DOHH2 (cell line): ENCODE data around the gene NFIA.

ENCODE experiments used
- H3F3A ChIP-seq: fragments of 200-600 bp; sonication (generic), shearing (Covaris generic); 2 replicates; pipeline ENCODE4 v1.6.0; 2016; ENCODE audit warnings: antibody characterized with exemption, mild to moderate bottlenecking; ENCODE audit not compliant: control insufficient read depth, insufficient read depth
- H3K27ac ChIP-seq: fragments of 200-600 bp; sonication (generic); 2 replicates; pipeline ENCODE4 v1.5.1; 2014; ENCODE audit warnings: low read depth, mild to moderate bottlenecking, low read length, moderate library complexity
- H3K27me3 ChIP-seq: fragments of 200-600 bp; sonication (generic); 2 replicates; pipeline ENCODE4 v1.6.1; 2014; ENCODE audit warnings: mild to moderate bottlenecking, low read length, mixed read lengths; ENCODE audit not compliant: control insufficient read depth
- H3K36me3 ChIP-seq: fragments of 200-600 bp; sonication (generic); 2 replicates; pipeline ENCODE4 v1.6.1; 2014; ENCODE audit warnings: mild to moderate bottlenecking, low read length, moderate library complexity, mixed read lengths; ENCODE audit not compliant: control insufficient read depth
- H3K4me1 ChIP-seq: fragments of 200-600 bp; sonication (generic); 2 replicates; pipeline ENCODE4 v1.6.1; 2014; ENCODE audit warnings: mild to moderate bottlenecking, low read length, mixed read lengths; ENCODE audit not compliant: control insufficient read depth
- H3K4me2 ChIP-seq: fragments of 200-600 bp; sonication (generic); 2 replicates; pipeline ENCODE4 v1.6.0; 2014; ENCODE audit warnings: mild to moderate bottlenecking, low read length, moderate library complexity
- H3K4me3 ChIP-seq: fragments of 200-600 bp; sonication (generic); 2 replicates; pipeline ENCODE4 v1.5.1; 2014; ENCODE audit warnings: mild to moderate bottlenecking, low read length, mixed read lengths
- H3K79me2 ChIP-seq: fragments of 200-600 bp; sonication (generic); 2 replicates; pipeline ENCODE4 v1.6.1; 2014; ENCODE audit warnings: mild to moderate bottlenecking, low read length, mixed read lengths; ENCODE audit not compliant: control insufficient read depth
- H3K9me2 ChIP-seq: fragments of 200-600 bp; sonication (generic); replicated peaks from 2 replicates; pipeline ENCODE4 v1.6.1; 2014; ENCODE audit warnings: mild to moderate bottlenecking, low read length, mixed read lengths; ENCODE audit not compliant: control insufficient read depth
- H3K9me3 ChIP-seq: fragments of 200-600 bp; sonication (generic); 2 replicates; pipeline ENCODE4 v1.6.1; 2014; ENCODE audit warnings: antibody characterized with exemption, low read length, mixed read lengths; ENCODE audit not compliant: control insufficient read depth, insufficient read depth
- H4K20me1 ChIP-seq: fragments of 200-600 bp; sonication (generic); 2 replicates; pipeline ENCODE4 v1.6.0; 2014; ENCODE audit warnings: low read depth, mild to moderate bottlenecking, antibody characterized with exemption, low read length, moderate library complexity; ENCODE audit not compliant: control insufficient read depth, insufficient read depth
- CTCF ChIP-seq: fragments of 200-600 bp; sonication (generic); IDR thresholded peaks from one replicate; pipeline ENCODE4 v1.5.1; 2014; ENCODE audit warnings: antibody characterized with exemption, mild to moderate bottlenecking, low read depth, low read length; ENCODE audit not compliant: poor library complexity, severe bottlenecking
- EZH2phosphoT487 ChIP-seq: fragments of 200-600 bp; sonication (generic); IDR thresholded peaks from 2 replicates; pipeline ENCODE4 v1.6.1; 2017; ENCODE audit warnings: borderline replicate concordance, mild to moderate bottlenecking, antibody characterized with exemption, low read length, moderate library complexity, mixed read lengths

NFIA gene

GRCh38 chr1:61436491-61437120 is 354.2 kb downstream of the NFIA start:
- no peaks in the 10 kb centered on the region for H4K20me1 ChIP-seq

GRCh38 chr1:61439234-61439633 is 356.9 kb downstream of the NFIA start:
- Histone ChIP-seq H4K20me1 (no peaks in the 10 kb centered on the region), H3K4me2 (no peak overlapping the region), H3K79me2 (no peaks in the 10 kb centered on the region), H3K9me2 (no peaks in the 10 kb centered on the region), H3K27me3 (no peaks in the 10 kb centered on the region), H3K36me3 (no peaks in the 10 kb centered on the region), H3K9me3 (no peaks in the 10 kb centered on the region), H3F3A (no peaks in the 10 kb centered on the region), H3K4me3 (no peak overlapping the region), H3K27ac (no peak overlapping the region), H3K4me1 (no peaks in the 10 kb centered on the region)
- TF ChIP-seq EZH2phosphoT487 (no peak), CTCF (no peak)

More at GRCh38 chr1:61436491-61437120, 354.2 kb downstream of the NFIA start:
- no peak overlapping the region for H3K4me2 ChIP-seq
- H3K4me3 ChIP-seq: no peak overlapping the region
- H3K36me3 ChIP-seq: no peaks in the 10 kb centered on the region
- no peaks in the 10 kb centered on the region for H3K27me3 ChIP-seq
- TF ChIP-seq CTCF: no peak
- no peak for TF ChIP-seq EZH2phosphoT487
- H3K4me1 ChIP-seq: no peaks in the 10 kb centered on the region
- H3K27ac ChIP-seq: no peak overlapping the region
- no peaks in the 10 kb centered on the region for H3F3A ChIP-seq
- no peaks in the 10 kb centered on the region for H3K79me2 ChIP-seq
- H3K9me2 ChIP-seq: no peaks in the 10 kb centered on the region
- no peaks in the 10 kb centered on the region for H3K9me3 ChIP-seq

- H3F3A ChIP-seq: no peaks in the 10 kb centered on the region
- H3K9me3 ChIP-seq: no peaks in the 10 kb centered on the region
- no peaks in the 10 kb centered on the region for H3K79me2 ChIP-seq
- H3K36me3 ChIP-seq: no peaks in the 10 kb centered on the region
- no peaks in the 10 kb centered on the region for H3K27me3 ChIP-seq
- no peak overlapping the region for H3K27ac ChIP-seq
- no peaks in the 10 kb centered on the region for H3K9me2 ChIP-seq
- no peaks in the 10 kb centered on the region for H3K4me1 ChIP-seq
- H4K20me1 ChIP-seq: no peaks in the 10 kb centered on the region
- no peak overlapping the region for H3K4me3 ChIP-seq
- H3K4me2 ChIP-seq: no peak overlapping the region
- TF ChIP-seq EZH2phosphoT487 (no peak), CTCF (no peak)
Measured at GRCh38 chr1:61441723-61442262, 359.4 kb downstream of the NFIA start.
